Hepatocyte (in vitro differentiated cells): ENCODE measurements around the gene TMED10. TPM values are rescaled to one million over a fixed set of nuclear protein-coding genes. Genes with fewer than 3 reads are reported as not detected.

ENCODE experiments used
- DNase-seq: peaks from one replicate; pipeline ENCODE4 v3.0.0-alpha.2; 2016; ENCODE audit warnings: low spot score
- H2AFZ ChIP-seq: fragments of 200-600 bp; sonication (generic); 2 replicates; pipeline ENCODE4 v1.6.0; 2016; ENCODE audit warnings: antibody characterized with exemption, mild to moderate bottlenecking
- H3K27ac ChIP-seq: fragments of 200-600 bp; sonication (generic); 2 replicates; pipeline ENCODE4 v1.5.1; 2016; ENCODE audit warnings: mild to moderate bottlenecking
- H3K27me3 ChIP-seq: fragments of 200-600 bp; sonication (generic); 2 replicates; pipeline ENCODE4 v1.6.1; 2016
- H3K36me3 ChIP-seq: fragments of 200-600 bp; sonication (generic); replicated peaks from 2 replicates; pipeline ENCODE4 v1.5.1; 2016; ENCODE audit warnings: low read depth; ENCODE audit not compliant: insufficient read depth
- H3K4me1 ChIP-seq: fragments of 200-600 bp; sonication (generic); 2 replicates; pipeline ENCODE4 v1.5.1; 2016; ENCODE audit warnings: mild to moderate bottlenecking, moderate library complexity; ENCODE audit not compliant: insufficient read depth
- H3K4me2 ChIP-seq: fragments of 200-600 bp; sonication (generic); 2 replicates; pipeline ENCODE4 v1.6.0; 2016
- H3K4me3 ChIP-seq: fragments of 200-600 bp; sonication (generic); 2 replicates; pipeline ENCODE4 v1.5.1; 2016; ENCODE audit warnings: mild to moderate bottlenecking
- H3K79me2 ChIP-seq: fragments of 200-600 bp; sonication (generic); 2 replicates; pipeline ENCODE4 v1.6.0; 2017; ENCODE audit warnings: mild to moderate bottlenecking
- H3K9me2 ChIP-seq: fragments of 200-600 bp; sonication (generic); replicated peaks from 2 replicates; pipeline ENCODE4 v1.6.0; 2017; ENCODE audit warnings: mild to moderate bottlenecking; ENCODE audit not compliant: insufficient read depth
- H3K9me3 ChIP-seq: fragments of 200-600 bp; sonication (generic); 2 replicates; pipeline ENCODE4 v1.5.1; 2016; ENCODE audit warnings: low read depth, mild to moderate bottlenecking
- H4K20me1 ChIP-seq: fragments of 200-600 bp; sonication (generic); 2 replicates; pipeline ENCODE4 v1.6.0; 2016; ENCODE audit warnings: mild to moderate bottlenecking; ENCODE audit not compliant: insufficient read depth, poor library complexity, severe bottlenecking
- CTCF ChIP-seq: fragments of 200-600 bp; sonication (generic); IDR thresholded peaks from 2 replicates; pipeline ENCODE4 v1.5.1; 2016; ENCODE audit warnings: antibody characterized with exemption, mild to moderate bottlenecking; ENCODE audit not compliant: poor library complexity
- EZH2 ChIP-seq: fragments of 200-600 bp; sonication (generic); IDR thresholded peaks from 2 replicates; pipeline ENCODE4 v1.6.1; 2016; ENCODE audit warnings: antibody characterized with exemption, mild to moderate bottlenecking, borderline replicate concordance
- EZH2phosphoT487 ChIP-seq: fragments of 200-600 bp; sonication (generic); IDR thresholded peaks from one replicate; pipeline ENCODE4 v1.6.1; 2018; ENCODE audit warnings: antibody characterized with exemption, mild to moderate bottlenecking, low read depth, moderate library complexity; ENCODE audit not compliant: unreplicated experiment, severe bottlenecking
- WGBS: methylation state at CpG from one replicate; pipeline ENCODE4 v1.1.6; 2016; ENCODE audit warnings: low lambda C conversion rate; ENCODE audit errors: missing lambda C conversion rate; 5-methylcytosine and 5-hydroxymethylcytosine counted together
- polyA plus RNA-seq: library from polyadenylated mRNA; unstranded; fragments of >200 nt; fragmentation: Nextera tagmentation; extraction: Ambion mirVana; gene quantifications from 2 replicates; pipeline ENCODE4 v1.2.1, GENCODE V29; 2016
- total RNA-seq: library from RNA; depleted of rRNA; stranded (reverse); fragments of >200 nt; gene quantifications from 2 replicates; pipeline ENCODE4 v1.2.3, GENCODE V29; 2014

Gene TMED10
- total and polyA plus RNA-seq, 2 experiments from 2014 or later = 375 to 390 TPM

GRCh38 chr14:75133597-75133996 lies 42.8 kb downstream of the TMED10 start:
- Histone ChIP-seq H3K36me3 (no peaks in the 10 kb centered on the region), H3K9me2 (no peaks in the 10 kb centered on the region), H3K27me3 (no peaks in the 10 kb centered on the region), H3K9me3 (no peaks in the 10 kb centered on the region), H3K4me1 (no peaks in the 10 kb centered on the region), H3K27ac (no peak overlapping the region), H3K4me3 (no peak overlapping the region), H3K4me2 (no peak overlapping the region), H4K20me1 (no peaks in the 10 kb centered on the region), H2AFZ (no peak overlapping the region), H3K79me2 (peaks cover 20% of the 10 kb centered on the region)
- 70% methylated on average over 2 of the region's 2 CpGs for WGBS
- DNase-seq = no peak
- TF ChIP-seq EZH2 = no peak
- TF ChIP-seq EZH2phosphoT487 = no peak
- TF ChIP-seq CTCF = no peak

DNA sequence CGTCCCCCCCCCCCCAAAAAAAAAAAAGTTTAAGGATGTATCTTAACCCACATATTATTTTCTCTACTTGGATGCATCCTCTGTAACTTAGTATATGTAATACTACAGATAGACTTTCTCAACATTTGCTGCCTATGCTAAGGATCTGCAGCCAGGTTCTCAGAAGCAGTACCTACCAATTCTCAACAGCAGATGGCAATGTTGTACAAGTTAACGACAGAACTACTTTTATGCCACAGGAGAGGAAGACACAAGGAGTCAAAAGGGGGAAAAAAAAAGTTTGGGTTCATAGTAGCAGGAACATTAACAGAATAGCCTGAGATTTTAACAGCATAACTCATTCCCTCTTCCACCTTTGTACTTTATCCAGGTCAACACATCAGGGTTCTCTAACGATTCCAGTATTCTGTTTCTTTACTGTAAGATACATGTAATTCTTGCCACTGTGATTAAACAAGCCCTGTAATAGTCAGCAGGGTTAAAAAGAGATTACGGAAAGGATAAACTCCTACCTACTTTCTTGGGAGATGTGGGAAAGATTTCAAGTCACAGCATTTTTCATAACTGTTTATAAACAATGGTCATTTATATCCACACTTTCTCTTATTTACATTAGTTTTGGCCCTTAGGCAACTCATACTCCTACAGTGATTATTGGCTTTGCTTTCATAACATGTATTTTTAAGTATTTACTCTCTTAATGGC lies 43.9 kb downstream of the TMED10 start:
- Histone ChIP-seq H3K4me2 (no peak overlapping the region), H3K9me3 (no peaks in the 10 kb centered on the region), H3K9me2 (no peaks in the 10 kb centered on the region), H3K27ac (peak overlapping the region; percentile 29), H3K4me3 (no peak overlapping the region), H2AFZ (no peak overlapping the region), H3K4me1 (no peaks in the 10 kb centered on the region), H3K27me3 (no peaks in the 10 kb centered on the region), H3K79me2 (peaks cover 10% of the 10 kb centered on the region), H4K20me1 (no peaks in the 10 kb centered on the region), H3K36me3 (no peaks in the 10 kb centered on the region)
- DNase-seq = peak; percentile 86
- TF ChIP-seq EZH2phosphoT487 = no peak
- TF ChIP-seq CTCF = peak; percentile 82
- WGBS = 45% methylated on average over 3 of the region's 4 CpGs

DNA sequence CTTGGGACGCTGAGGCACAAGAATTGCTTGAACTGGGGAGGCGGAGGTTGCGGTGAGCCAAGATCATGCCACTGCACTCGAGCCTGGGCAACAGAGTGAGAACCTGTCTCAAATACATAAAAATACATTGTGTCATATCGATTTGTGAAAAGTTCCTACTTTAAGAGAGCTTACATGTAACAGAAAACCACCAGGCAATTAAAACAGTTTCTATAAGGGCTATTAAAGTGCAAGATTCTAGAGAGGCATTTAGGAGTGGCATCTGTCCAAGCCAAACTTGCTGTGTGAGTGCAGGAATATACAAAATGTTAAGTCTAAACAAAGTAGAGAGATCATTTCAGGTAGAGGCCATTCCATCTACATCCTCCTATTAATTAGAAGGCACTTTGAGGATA lies 47.8 kb downstream of the TMED10 start:
- H3K27me3 ChIP-seq = no peaks in the 10 kb centered on the region
- H3K9me3 ChIP-seq = no peaks in the 10 kb centered on the region
- H3K4me3 ChIP-seq = no peak overlapping the region
- no peak for TF ChIP-seq EZH2
- TF ChIP-seq CTCF = no peak
- TF ChIP-seq EZH2phosphoT487 = no peak
- H3K36me3 ChIP-seq = no peaks in the 10 kb centered on the region
- no peak overlapping the region for H2AFZ ChIP-seq
- no peak for DNase-seq
- H3K4me1 ChIP-seq = no peaks in the 10 kb centered on the region
- no peaks in the 10 kb centered on the region for H3K9me2 ChIP-seq
- H3K27ac ChIP-seq = no peak overlapping the region
- no peak overlapping the region for H3K4me2 ChIP-seq
- WGBS = 93% methylated on average over 5 of the region's 5 CpGs
- no peaks in the 10 kb centered on the region for H4K20me1 ChIP-seq
- H3K79me2 ChIP-seq = peaks cover 8% of the 10 kb centered on the region
